CD4-positive, alpha-beta T cell (primary cell): ENCODE measurements around the gene TIGD6. TPM values are rescaled to one million over a fixed set of nuclear protein-coding genes. Genes with fewer than 3 reads are reported as not detected.

ENCODE experiments used
- ATAC-seq: fragments of 200-7000 bp; cut with Tn5 transposase; one replicate; pipeline ENCODE4 v1.10.0; 2022; ENCODE audit warnings: mild to moderate bottlenecking; ENCODE audit not compliant: poor library complexity
- CTCF ChIA-PET: fragments of 350-600 bp; sonication (Branson Sonifier 250); formaldehyde crosslinking; loops from one replicate; lab custom pipeline; 2021; ENCODE audit warnings: antibody characterized with exemption, inconsistent platforms; lab: Charles Lee
- POLR2A ChIA-PET: fragments of 350-600 bp; sonication (Branson Sonifier 250); formaldehyde crosslinking; loops from one replicate; lab custom pipeline; 2021; ENCODE audit warnings: antibody characterized with exemption, inconsistent platforms; lab: Charles Lee
- DNase-seq, 14 experiments: peaks; one replicate each; pipeline ENCODE4 v3.0.0-alpha.2; 2013 to 2020; ENCODE audit warnings: mixed read lengths in 2 of 14
- H3K27ac ChIP-seq, 2 donors: one replicate each; pipeline versions ENCODE4 v1.5.1 to v1.7.0; 2013; ENCODE audit warnings: low read length in 2 of 2, low read depth in 1 of 2, mild to moderate bottlenecking in 1 of 2
- H3K27me3 ChIP-seq, 2 experiments: 1 replicate in 1 of 2; 2 replicates in 1 of 2; pipeline versions ENCODE4 v1.6.1 to v1.7.0; 2013; ENCODE audit warnings: low read length in 2 of 2, control low read depth in 1 of 2, mild to moderate bottlenecking in 1 of 2, moderate library complexity in 1 of 2; ENCODE audit not compliant: insufficient read depth in 2 of 2, control insufficient read depth in 1 of 2
- H3K36me3 ChIP-seq: one replicate; pipeline ENCODE4 v1.6.1; 2013; ENCODE audit warnings: low read length, control low read depth; ENCODE audit not compliant: insufficient read depth
- H3K4me1 ChIP-seq: one replicate; pipeline ENCODE4 v1.6.1; 2013; ENCODE audit warnings: low read length, control low read depth; ENCODE audit not compliant: insufficient read depth
- H3K4me3 ChIP-seq: one replicate; pipeline ENCODE4 v1.5.1; 2013; ENCODE audit warnings: mild to moderate bottlenecking, low read length, moderate library complexity
- H3K9me3 ChIP-seq, 2 experiments: 1 replicate in 1 of 2; 2 replicates in 1 of 2; pipeline versions ENCODE4 v1.6.1 to v1.7.0; 2013; ENCODE audit warnings: low read length in 2 of 2, mild to moderate bottlenecking in 2 of 2, control low read depth in 1 of 2, moderate library complexity in 1 of 2; ENCODE audit not compliant: control insufficient read depth in 1 of 2, insufficient read depth in 1 of 2
- H3K27ac Mint-ChIP-seq: one replicate; pipeline ENCODE4 v1.8.0; 2020; ENCODE audit warnings: mixed read lengths
- H3K27me3 Mint-ChIP-seq: one replicate; pipeline ENCODE4 v1.8.0; 2021; ENCODE audit warnings: mixed read lengths
- H3K36me3 Mint-ChIP-seq: one replicate; pipeline ENCODE4 v1.8.0; 2021; ENCODE audit warnings: low read depth, mixed read lengths
- H3K4me1 Mint-ChIP-seq: one replicate; pipeline ENCODE4 v1.8.0; 2021; ENCODE audit warnings: low read depth, mixed read lengths
- H3K4me3 Mint-ChIP-seq: one replicate; pipeline ENCODE4 v1.8.0; 2020; ENCODE audit warnings: mild to moderate bottlenecking, mixed read lengths
- H3K9me3 Mint-ChIP-seq: one replicate; pipeline ENCODE4 v1.8.0; 2020; ENCODE audit warnings: mixed read lengths
- intact Hi-C, 2 experiments: fragments of 100-400 bp; cut with DNase I in 1 of 2; cut with micrococcal nuclease in 1 of 2; formaldehyde crosslinking; loops; one replicate each; pipeline versions ENCODE4 v1.15.1 to v1.9.0; 2023 to 2025; cut with DNase I, micrococcal nuclease
- total RNA-seq, 174 experiments: library from RNA in 2 of 174; stranded (reverse) in 2 of 174; gene quantifications; one replicate each; pipeline ENCODE4 v1.2.3 and lab custom pipeline; 2021 to 2026
- TF ChIP-seq, protein P1 (sequence below): fragments of 200-600 bp; IDR thresholded peaks from one replicate; pipeline ENCODE4 v1.8.0; 2022; ENCODE audit warnings: antibody characterized with exemption, mild to moderate bottlenecking

The TIGD6 gene
- total RNA-seq, 2 experiments from 2014 or later = 1.0 to 1.4 TPM

DNA sequence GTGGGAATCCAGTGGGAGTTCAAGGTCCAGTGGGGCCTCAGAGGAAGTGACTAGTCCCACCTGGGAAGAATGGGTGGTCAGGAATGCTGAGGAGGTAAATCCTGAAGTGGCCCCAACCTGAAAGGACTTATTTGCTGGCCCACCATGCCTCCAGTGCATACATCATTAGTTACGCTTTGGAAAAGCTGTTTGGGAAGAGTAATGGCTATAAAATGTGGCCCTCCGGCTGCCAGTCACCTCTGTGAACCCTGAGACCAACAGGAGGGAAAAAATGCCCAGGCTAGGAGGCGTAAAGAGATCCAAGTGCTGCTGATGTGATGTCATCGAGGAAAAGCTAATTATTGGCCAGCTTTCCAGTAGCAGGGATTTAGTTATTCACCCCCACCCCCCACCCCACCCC lies 42.6 kb downstream of the TIGD6 start:
- TF ChIP-seq, protein P1, sequence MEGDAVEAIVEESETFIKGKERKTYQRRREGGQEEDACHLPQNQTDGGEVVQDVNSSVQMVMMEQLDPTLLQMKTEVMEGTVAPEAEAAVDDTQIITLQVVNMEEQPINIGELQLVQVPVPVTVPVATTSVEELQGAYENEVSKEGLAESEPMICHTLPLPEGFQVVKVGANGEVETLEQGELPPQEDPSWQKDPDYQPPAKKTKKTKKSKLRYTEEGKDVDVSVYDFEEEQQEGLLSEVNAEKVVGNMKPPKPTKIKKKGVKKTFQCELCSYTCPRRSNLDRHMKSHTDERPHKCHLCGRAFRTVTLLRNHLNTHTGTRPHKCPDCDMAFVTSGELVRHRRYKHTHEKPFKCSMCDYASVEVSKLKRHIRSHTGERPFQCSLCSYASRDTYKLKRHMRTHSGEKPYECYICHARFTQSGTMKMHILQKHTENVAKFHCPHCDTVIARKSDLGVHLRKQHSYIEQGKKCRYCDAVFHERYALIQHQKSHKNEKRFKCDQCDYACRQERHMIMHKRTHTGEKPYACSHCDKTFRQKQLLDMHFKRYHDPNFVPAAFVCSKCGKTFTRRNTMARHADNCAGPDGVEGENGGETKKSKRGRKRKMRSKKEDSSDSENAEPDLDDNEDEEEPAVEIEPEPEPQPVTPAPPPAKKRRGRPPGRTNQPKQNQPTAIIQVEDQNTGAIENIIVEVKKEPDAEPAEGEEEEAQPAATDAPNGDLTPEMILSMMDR = no peak
- Histone ChIP-seq H3K9me3 (no peaks in the 10 kb centered on the region), H3K36me3 (no peaks in the 10 kb centered on the region), H3K4me1 (peaks cover 28% of the 10 kb centered on the region), H3K27ac (no peak overlapping the region), H3K27me3 (no peaks in the 10 kb centered on the region), H3K4me3 (no peak overlapping the region)
- no peak overlapping the region for H3K27ac Mint-ChIP-seq
- H3K36me3 Mint-ChIP-seq = peaks cover 14% of the 10 kb centered on the region
- ChIA-PET POLR2A (no interaction called here), CTCF (interaction anchor here (2.8 kb wide), 1 partner anchor 33 kb away, joined by 15 read pairs; no protein-coding TSS in a partner anchor)
- H3K4me1 Mint-ChIP-seq = peaks cover 32% of the 10 kb centered on the region
- no peak overlapping the region for H3K4me3 Mint-ChIP-seq
- ATAC-seq (no peak), DNase-seq (no peak)
- H3K9me3 Mint-ChIP-seq = no peaks in the 10 kb centered on the region
- intact Hi-C loops = no loop called here
- H3K27me3 Mint-ChIP-seq = no peaks in the 10 kb centered on the region

DNA sequence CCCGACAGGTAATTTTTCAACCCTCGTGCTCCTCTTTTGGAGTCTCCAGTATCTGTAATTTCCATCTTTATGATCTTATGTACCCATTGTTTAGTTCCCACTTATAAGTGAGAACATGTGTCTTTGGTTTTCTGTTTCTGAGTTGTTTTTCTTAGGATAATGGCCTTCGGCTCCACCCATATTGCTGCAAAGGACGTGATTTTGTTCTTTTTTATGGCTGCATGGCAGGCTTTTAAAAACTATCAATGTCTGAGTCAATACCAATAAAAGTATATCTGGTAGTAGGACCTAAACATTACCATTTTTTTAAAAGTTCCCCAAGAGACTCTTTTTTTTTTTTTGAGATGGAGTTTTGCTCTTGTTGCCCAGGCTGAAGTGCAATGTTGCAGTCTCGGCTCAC lies 43.8 kb downstream of the TIGD6 start:
- intact Hi-C loops = no loop called here
- ChIA-PET CTCF (no interaction called here), POLR2A (interaction anchor here (0.6 kb wide), 1 partner anchor 1193 kb away, joined by 3 read pairs; no protein-coding TSS in a partner anchor)
- Mint-ChIP-seq H3K4me1 (peaks cover 20% of the 10 kb centered on the region), H3K4me3 (peak overlapping the region; percentile 18), H3K27me3 (no peaks in the 10 kb centered on the region), H3K36me3 (peaks cover 6% of the 10 kb centered on the region), H3K27ac (no peak overlapping the region), H3K9me3 (no peaks in the 10 kb centered on the region)
- no peaks in the 10 kb centered on the region for H3K9me3 ChIP-seq
- TF ChIP-seq, protein P1 = no peak
- H3K4me3 ChIP-seq = no peak overlapping the region
- H3K4me1 ChIP-seq = peaks cover 21% of the 10 kb centered on the region
- no peaks in the 10 kb centered on the region for H3K27me3 ChIP-seq
- no peak overlapping the region for H3K27ac ChIP-seq
- ATAC-seq (no peak), DNase-seq (no peak)
- H3K36me3 ChIP-seq = no peaks in the 10 kb centered on the region

DNA sequence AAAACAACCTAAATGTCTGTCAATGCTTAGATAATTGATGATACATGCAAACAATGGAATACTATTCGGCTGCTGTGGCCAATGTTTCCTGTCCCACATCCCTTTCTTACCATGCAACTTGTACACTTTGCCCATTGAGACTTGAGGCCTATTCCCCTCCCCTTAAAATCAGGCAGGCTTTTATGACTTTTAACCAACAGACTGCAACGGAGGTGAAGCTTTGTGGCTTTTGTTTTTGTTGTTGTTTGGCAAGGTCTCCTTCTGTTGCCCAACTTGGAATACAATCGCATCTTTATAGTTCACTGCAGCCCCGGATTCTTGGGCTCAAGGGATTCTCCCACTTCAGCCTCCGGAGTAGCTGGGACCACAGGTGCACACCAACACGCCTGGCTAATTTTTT lies 45.7 kb downstream of the TIGD6 start:
- Histone ChIP-seq H3K27ac (no peak overlapping the region), H3K4me1 (peaks cover 5% of the 10 kb centered on the region), H3K4me3 (no peak overlapping the region), H3K36me3 (no peaks in the 10 kb centered on the region), H3K27me3 (no peaks in the 10 kb centered on the region), H3K9me3 (no peaks in the 10 kb centered on the region)
- Mint-ChIP-seq H3K4me1 (peaks cover 7% of the 10 kb centered on the region), H3K27ac (no peak overlapping the region), H3K36me3 (no peaks in the 10 kb centered on the region), H3K4me3 (no peak overlapping the region), H3K27me3 (no peaks in the 10 kb centered on the region), H3K9me3 (no peaks in the 10 kb centered on the region)
- CTCF ChIA-PET = interaction anchor here (1.0 to 1.2 kb wide), 2 partner anchors 10 to 120 kb away, joined by 3 to 4 read pairs; no protein-coding TSS in a partner anchor
- intact Hi-C loops = no loop called here
- ATAC-seq (no peak), DNase-seq (no peak)
- TF ChIP-seq, protein P1 = no peak
- POLR2A ChIA-PET = no interaction called here
